Measurements from ENCODE around the gene OTOF.

DNA sequence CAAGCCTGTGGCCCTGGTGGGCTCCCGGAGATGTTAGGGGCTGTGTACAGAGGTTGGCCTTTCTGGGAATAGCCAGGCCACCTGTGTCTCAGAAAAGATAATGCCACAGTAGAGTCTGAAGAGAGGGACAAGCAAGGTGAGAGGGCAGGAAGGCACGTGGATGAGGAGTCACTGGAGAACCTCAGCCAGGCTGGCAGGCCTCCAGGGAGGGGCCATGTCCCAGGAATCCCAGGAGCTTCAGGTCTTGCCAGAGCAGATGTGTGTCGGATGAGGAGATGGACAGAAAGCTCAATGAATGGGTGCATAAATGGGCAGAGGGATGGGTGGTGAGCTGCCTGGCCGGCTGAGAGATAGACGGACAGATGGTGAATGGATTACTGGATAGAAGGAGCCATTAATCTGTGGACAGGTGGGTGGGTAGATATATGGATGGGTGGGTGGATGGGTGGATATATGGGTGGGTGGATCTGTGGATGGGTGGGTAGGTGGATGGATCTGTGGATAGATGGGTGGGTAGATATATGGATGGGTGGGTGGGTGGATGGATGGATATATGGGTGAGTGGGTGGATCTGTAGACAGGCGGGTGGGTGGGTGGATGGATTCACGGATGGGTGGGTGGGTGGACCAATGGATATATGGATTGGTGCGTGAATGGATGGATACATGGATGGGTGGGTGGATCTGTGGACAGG, 7.9 kb upstream of the OTOF start:
- TF ChIP-seq, protein P1, sequence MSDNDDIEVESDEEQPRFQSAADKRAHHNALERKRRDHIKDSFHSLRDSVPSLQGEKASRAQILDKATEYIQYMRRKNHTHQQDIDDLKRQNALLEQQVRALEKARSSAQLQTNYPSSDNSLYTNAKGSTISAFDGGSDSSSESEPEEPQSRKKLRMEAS (CRISPR knock-in tag; IDR thresholded peaks at IDR 0.05): no peak
- TF ChIP-seq SP1 (CRISPR knock-in tag; IDR thresholded peaks at IDR 0.05) (no peak), ZFX (CRISPR knock-in tag; IDR thresholded peaks at IDR 0.05) (no peak), BACH1 (tag; IDR thresholded peaks at IDR 0.05) (no peak), HDAC1 (IDR thresholded peaks at IDR 0.05) (no peak), MAFK (IDR thresholded peaks at IDR 0.05; ENCODE audit: low read length) (no peak), POLR2A (conservative IDR thresholded peaks at IDR 0.05) (no peak), ZBTB8A (IDR thresholded peaks at IDR 0.05; ENCODE audit: partially characterized antibody) (no peak)
- TF ChIP-seq, protein P2, sequence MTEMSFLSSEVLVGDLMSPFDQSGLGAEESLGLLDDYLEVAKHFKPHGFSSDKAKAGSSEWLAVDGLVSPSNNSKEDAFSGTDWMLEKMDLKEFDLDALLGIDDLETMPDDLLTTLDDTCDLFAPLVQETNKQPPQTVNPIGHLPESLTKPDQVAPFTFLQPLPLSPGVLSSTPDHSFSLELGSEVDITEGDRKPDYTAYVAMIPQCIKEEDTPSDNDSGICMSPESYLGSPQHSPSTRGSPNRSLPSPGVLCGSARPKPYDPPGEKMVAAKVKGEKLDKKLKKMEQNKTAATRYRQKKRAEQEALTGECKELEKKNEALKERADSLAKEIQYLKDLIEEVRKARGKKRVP (CRISPR knock-in tag; IDR thresholded peaks at IDR 0.05): no peak
- TF ChIP-seq, protein P3, sequence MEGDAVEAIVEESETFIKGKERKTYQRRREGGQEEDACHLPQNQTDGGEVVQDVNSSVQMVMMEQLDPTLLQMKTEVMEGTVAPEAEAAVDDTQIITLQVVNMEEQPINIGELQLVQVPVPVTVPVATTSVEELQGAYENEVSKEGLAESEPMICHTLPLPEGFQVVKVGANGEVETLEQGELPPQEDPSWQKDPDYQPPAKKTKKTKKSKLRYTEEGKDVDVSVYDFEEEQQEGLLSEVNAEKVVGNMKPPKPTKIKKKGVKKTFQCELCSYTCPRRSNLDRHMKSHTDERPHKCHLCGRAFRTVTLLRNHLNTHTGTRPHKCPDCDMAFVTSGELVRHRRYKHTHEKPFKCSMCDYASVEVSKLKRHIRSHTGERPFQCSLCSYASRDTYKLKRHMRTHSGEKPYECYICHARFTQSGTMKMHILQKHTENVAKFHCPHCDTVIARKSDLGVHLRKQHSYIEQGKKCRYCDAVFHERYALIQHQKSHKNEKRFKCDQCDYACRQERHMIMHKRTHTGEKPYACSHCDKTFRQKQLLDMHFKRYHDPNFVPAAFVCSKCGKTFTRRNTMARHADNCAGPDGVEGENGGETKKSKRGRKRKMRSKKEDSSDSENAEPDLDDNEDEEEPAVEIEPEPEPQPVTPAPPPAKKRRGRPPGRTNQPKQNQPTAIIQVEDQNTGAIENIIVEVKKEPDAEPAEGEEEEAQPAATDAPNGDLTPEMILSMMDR (IDR thresholded peaks at IDR 0.05 in 2 of 3, conservative IDR thresholded peaks at IDR 0.05 in 1 of 3; ENCODE audit: insufficient read depth in 2 of 3, low read depth in 1 of 3, low read length in 3 of 3): no peak
- TF ChIP-seq, protein P4, sequence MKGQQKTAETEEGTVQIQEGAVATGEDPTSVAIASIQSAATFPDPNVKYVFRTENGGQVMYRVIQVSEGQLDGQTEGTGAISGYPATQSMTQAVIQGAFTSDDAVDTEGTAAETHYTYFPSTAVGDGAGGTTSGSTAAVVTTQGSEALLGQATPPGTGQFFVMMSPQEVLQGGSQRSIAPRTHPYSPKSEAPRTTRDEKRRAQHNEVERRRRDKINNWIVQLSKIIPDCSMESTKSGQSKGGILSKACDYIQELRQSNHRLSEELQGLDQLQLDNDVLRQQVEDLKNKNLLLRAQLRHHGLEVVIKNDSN (CRISPR knock-in tag; IDR thresholded peaks at IDR 0.05): no peak
- TF ChIP-seq, protein P5, sequence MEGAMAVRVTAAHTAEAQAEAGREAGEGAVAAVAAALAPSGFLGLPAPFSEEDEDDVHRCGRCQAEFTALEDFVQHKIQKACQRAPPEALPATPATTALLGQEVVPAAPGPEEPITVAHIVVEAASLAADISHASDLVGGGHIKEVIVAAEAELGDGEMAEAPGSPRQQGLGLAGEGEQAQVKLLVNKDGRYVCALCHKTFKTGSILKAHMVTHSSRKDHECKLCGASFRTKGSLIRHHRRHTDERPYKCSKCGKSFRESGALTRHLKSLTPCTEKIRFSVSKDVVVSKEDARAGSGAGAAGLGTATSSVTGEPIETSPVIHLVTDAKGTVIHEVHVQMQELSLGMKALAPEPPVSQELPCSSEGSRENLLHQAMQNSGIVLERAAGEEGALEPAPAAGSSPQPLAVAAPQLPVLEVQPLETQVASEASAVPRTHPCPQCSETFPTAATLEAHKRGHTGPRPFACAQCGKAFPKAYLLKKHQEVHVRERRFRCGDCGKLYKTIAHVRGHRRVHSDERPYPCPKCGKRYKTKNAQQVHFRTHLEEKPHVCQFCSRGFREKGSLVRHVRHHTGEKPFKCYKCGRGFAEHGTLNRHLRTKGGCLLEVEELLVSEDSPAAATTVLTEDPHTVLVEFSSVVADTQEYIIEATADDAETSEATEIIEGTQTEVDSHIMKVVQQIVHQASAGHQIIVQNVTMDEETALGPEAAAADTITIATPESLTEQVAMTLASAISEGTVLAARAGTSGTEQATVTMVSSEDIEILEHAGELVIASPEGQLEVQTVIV (CRISPR knock-in tag; IDR thresholded peaks at IDR 0.05; ENCODE audit: borderline replicate concordance): no peak
